Karpas-422 (cell line): ENCODE measurements around the gene PARP4. TPM values are rescaled to one million over a fixed set of nuclear protein-coding genes. Genes with fewer than 3 reads are reported as not detected.
"Not testable (repeated sequence)": the region's sequence is repeated elsewhere in the genome, so short reads cannot be mapped to it uniquely, and the experiment has no call there.

ENCODE experiments used
- DNase-seq: peaks from one replicate; pipeline ENCODE4 v3.0.0-alpha.2; 2015
- H2AFZ ChIP-seq: fragments of 200-600 bp; sonication (generic); 2 replicates; pipeline ENCODE4 v1.6.1; 2014; ENCODE audit warnings: antibody characterized with exemption, low read length, mixed read lengths
- H3K27ac ChIP-seq: fragments of 200-600 bp; sonication (generic); 2 replicates; pipeline ENCODE4 v1.5.1; 2014; ENCODE audit warnings: mild to moderate bottlenecking, low read length, moderate library complexity
- H3K27me3 ChIP-seq: fragments of 200-600 bp; sonication (generic); 2 replicates; pipeline ENCODE4 v1.6.1; 2014; ENCODE audit warnings: low read length, mixed read lengths
- H3K36me3 ChIP-seq: fragments of 200-600 bp; sonication (generic); 2 replicates; pipeline ENCODE4 v1.6.1; 2014; ENCODE audit warnings: low read length, mixed read lengths; ENCODE audit not compliant: insufficient read depth
- H3K4me1 ChIP-seq: fragments of 200-600 bp; sonication (generic); 2 replicates; pipeline ENCODE4 v1.6.1; 2014; ENCODE audit warnings: mild to moderate bottlenecking, low read length, mixed read lengths
- H3K4me2 ChIP-seq: fragments of 200-600 bp; sonication (generic); 2 replicates; pipeline ENCODE4 v1.6.1; 2014; ENCODE audit warnings: low read length, low read depth, mild to moderate bottlenecking; ENCODE audit not compliant: poor library complexity, severe bottlenecking
- H3K4me3 ChIP-seq: fragments of 200-600 bp; sonication (generic); 2 replicates; pipeline ENCODE4 v1.5.1; 2014; ENCODE audit warnings: mild to moderate bottlenecking, antibody characterized with exemption, low read length, mixed read lengths
- H3K79me2 ChIP-seq: fragments of 200-600 bp; sonication (generic); 2 replicates; pipeline ENCODE4 v1.6.1; 2014; ENCODE audit warnings: mild to moderate bottlenecking, low read length, mixed read lengths
- H3K9ac ChIP-seq: fragments of 200-600 bp; sonication (generic); 2 replicates; pipeline ENCODE4 v1.6.0; 2014; ENCODE audit warnings: low read length
- H3K9me2 ChIP-seq: fragments of 200-600 bp; sonication (generic), shearing (Covaris generic); replicated peaks from 2 replicates; pipeline ENCODE4 v1.6.0; 2014; ENCODE audit warnings: mild to moderate bottlenecking, low read length, moderate library complexity; ENCODE audit not compliant: insufficient read depth
- H3K9me3 ChIP-seq: fragments of 300-700, 200-600 bp; sonication (generic); 2 replicates; pipeline ENCODE4 v1.6.1; 2014; ENCODE audit warnings: low read length, mixed read lengths
- H4K20me1 ChIP-seq: fragments of 200-600 bp; sonication (generic); 2 replicates; pipeline ENCODE4 v1.6.1; 2014; ENCODE audit warnings: mild to moderate bottlenecking, antibody characterized with exemption, low read length, low read depth; ENCODE audit not compliant: insufficient read depth
- total RNA-seq: library from RNA; depleted of rRNA; stranded (reverse); fragments of >200 nt; shearing (Covaris generic); gene quantifications from 2 replicates; pipeline ENCODE4 v1.2.3, GENCODE V29; 2014; ENCODE audit warnings: low replicate concordance

The PARP4 gene
- total RNA-seq, 1 experiment from 2014 or later, result 33.0 TPM

- H4K20me1 ChIP-seq, H3K27ac ChIP-seq, H3K4me2 ChIP-seq, H3K9me2 ChIP-seq, H3K4me3 ChIP-seq, H3K9me3 ChIP-seq, H3K27me3 ChIP-seq, H3K4me1 ChIP-seq, H2AFZ ChIP-seq, H3K79me2 ChIP-seq, DNase-seq, H3K9ac ChIP-seq: not testable (repeated sequence)
- peaks cover 18% of the 10 kb centered on the region for H3K36me3 ChIP-seq
Observed at GRCh38 chr13:24486017-24486657, 26.4 kb downstream of the PARP4 start.

GRCh38 chr13:24473686-24474085 is 38.9 kb downstream of the PARP4 start:
- Histone ChIP-seq H3K36me3 (peaks cover 11% of the 10 kb centered on the region; the same call in 1 of the 2 replicates), H3K27me3 (no peaks in the 10 kb centered on the region)

GRCh38 chr13:24472129-24472528 is 40.4 kb downstream of the PARP4 start:
- H3K4me2 ChIP-seq, H3K27ac ChIP-seq, H3K27me3 ChIP-seq, H2AFZ ChIP-seq, H3K4me1 ChIP-seq, H4K20me1 ChIP-seq, H3K4me3 ChIP-seq, H3K79me2 ChIP-seq, DNase-seq, H3K9me2 ChIP-seq, H3K9me3 ChIP-seq, H3K9ac ChIP-seq: not testable (repeated sequence)
- peaks cover 11% of the 10 kb centered on the region for H3K36me3 ChIP-seq

More at GRCh38 chr13:24473686-24474085, 38.9 kb downstream of the PARP4 start:
- Histone ChIP-seq H4K20me1 (no peaks in the 10 kb centered on the region), H2AFZ (no peak overlapping the region), H3K4me3 (no peak overlapping the region), H3K4me2 (no peak overlapping the region), H3K9ac (no peak overlapping the region), H3K9me3 (no peaks in the 10 kb centered on the region), H3K9me2 (no peaks in the 10 kb centered on the region), H3K27ac (no peak overlapping the region), H3K4me1 (no peaks in the 10 kb centered on the region), H3K79me2 (no peaks in the 10 kb centered on the region)
- no peak for DNase-seq

GRCh38 chr13:24463078-24463477 is 49.5 kb downstream of the PARP4 start:
- Histone ChIP-seq H3K79me2 (no peaks in the 10 kb centered on the region), H3K27ac (no peak overlapping the region), H3K9ac (no peak overlapping the region), H3K36me3 (peaks cover 12% of the 10 kb centered on the region), H4K20me1 (no peaks in the 10 kb centered on the region), H3K9me2 (no peaks in the 10 kb centered on the region), H3K27me3 (no peaks in the 10 kb centered on the region), H3K4me2 (no peak overlapping the region), H3K9me3 (no peaks in the 10 kb centered on the region), H3K4me3 (no peak overlapping the region), H3K4me1 (no peaks in the 10 kb centered on the region), H2AFZ (no peak overlapping the region)
- DNase-seq, result no peak

- peaks cover 17% of the 10 kb centered on the region for H3K36me3 ChIP-seq
- no peaks in the 10 kb centered on the region for H3K9me2 ChIP-seq
- H3K27ac ChIP-seq, result no peak overlapping the region
- H3K27me3 ChIP-seq, result no peaks in the 10 kb centered on the region
- H4K20me1 ChIP-seq, result no peaks in the 10 kb centered on the region
- H3K4me3 ChIP-seq, result no peak overlapping the region
- H3K9ac ChIP-seq, result no peak overlapping the region
- H3K79me2 ChIP-seq, result no peaks in the 10 kb centered on the region
- DNase-seq, result no peak
- no peaks in the 10 kb centered on the region for H3K9me3 ChIP-seq
- H2AFZ ChIP-seq, result no peak overlapping the region
- H3K4me1 ChIP-seq, result no peaks in the 10 kb centered on the region
- no peak overlapping the region for H3K4me2 ChIP-seq
Observed at GRCh38 chr13:24460256-24460655, 52.3 kb downstream of the PARP4 start.

GRCh38 chr13:24459726-24460125 is 52.9 kb downstream of the PARP4 start:
- Histone ChIP-seq H3K27me3 (no peaks in the 10 kb centered on the region), H3K4me1 (no peaks in the 10 kb centered on the region), H3K9ac (no peak overlapping the region), H3K4me3 (no peak overlapping the region), H3K9me2 (no peaks in the 10 kb centered on the region), H3K9me3 (no peaks in the 10 kb centered on the region), H3K36me3 (peaks cover 20% of the 10 kb centered on the region), H2AFZ (no peak overlapping the region), H3K4me2 (no peak overlapping the region), H3K79me2 (no peaks in the 10 kb centered on the region), H3K27ac (no peak overlapping the region), H4K20me1 (no peaks in the 10 kb centered on the region)
- no peak for DNase-seq

GRCh38 chr13:24459234-24459633 is 53.3 kb downstream of the PARP4 start:
- H3K4me2 ChIP-seq, result no peak overlapping the region
- DNase-seq, result no peak
- H3K79me2 ChIP-seq, result no peaks in the 10 kb centered on the region
- H3K27me3 ChIP-seq, result no peaks in the 10 kb centered on the region
- H3K36me3 ChIP-seq, result peaks cover 20% of the 10 kb centered on the region
- H4K20me1 ChIP-seq, result no peaks in the 10 kb centered on the region
- H3K4me1 ChIP-seq, result no peaks in the 10 kb centered on the region
- H3K27ac ChIP-seq, result no peak overlapping the region
- no peaks in the 10 kb centered on the region for H3K9me3 ChIP-seq
- H3K9me2 ChIP-seq, result no peaks in the 10 kb centered on the region
- H3K4me3 ChIP-seq, result no peak overlapping the region
- H3K9ac ChIP-seq, result no peak overlapping the region
- no peak overlapping the region for H2AFZ ChIP-seq

- Histone ChIP-seq H2AFZ (no peak overlapping the region), H3K4me1 (no peaks in the 10 kb centered on the region), H3K79me2 (no peaks in the 10 kb centered on the region), H3K9me3 (no peaks in the 10 kb centered on the region), H3K9ac (no peak overlapping the region), H3K9me2 (no peaks in the 10 kb centered on the region), H3K36me3 (peaks cover 20% of the 10 kb centered on the region), H3K27ac (no peak overlapping the region), H4K20me1 (no peaks in the 10 kb centered on the region), H3K4me2 (no peak overlapping the region), H3K4me3 (no peak overlapping the region), H3K27me3 (no peaks in the 10 kb centered on the region)
- no peak for DNase-seq
Observed at GRCh38 chr13:24458736-24459135, 53.8 kb downstream of the PARP4 start.
